ENCODE measurements around the gene NOA1.

Gene NOA1

DNA sequence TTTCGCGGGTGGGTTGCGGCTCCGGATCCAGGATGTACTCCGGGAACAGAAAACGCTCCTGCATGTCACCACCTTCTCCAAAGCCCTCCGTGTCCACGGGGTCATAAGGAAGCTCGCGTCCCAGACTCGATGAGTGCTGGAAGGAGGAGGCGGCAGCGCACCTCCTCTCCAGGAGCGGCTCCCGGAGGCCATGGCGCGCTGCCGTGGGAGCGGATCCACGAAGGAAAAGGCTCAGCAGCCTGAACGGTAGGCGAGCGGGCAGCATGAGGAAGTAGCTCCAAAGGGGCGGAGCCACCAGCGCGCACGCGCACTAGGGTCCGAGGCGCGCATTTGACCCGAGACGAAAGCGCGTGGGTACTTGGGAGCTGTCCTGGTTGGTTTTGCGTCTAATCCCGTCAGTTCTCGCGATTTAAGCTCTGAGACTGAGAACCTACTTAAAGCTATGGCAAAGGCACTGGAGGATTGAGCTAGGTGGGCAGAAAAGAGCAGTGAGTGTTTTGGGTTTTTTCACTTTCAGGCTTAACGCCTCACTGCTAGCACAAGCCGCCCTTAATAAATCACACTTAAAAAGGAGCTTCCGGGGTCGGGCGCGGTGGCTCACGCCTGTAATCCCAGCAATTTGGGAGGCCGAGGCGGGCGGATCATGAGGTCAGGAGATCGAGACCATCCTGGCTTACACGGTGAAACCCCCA lies at the start of gene NOA1:
NOA1 (minus strand) TSS at position 286 of the 692 bp plus-strand sequence; CDS start at position 265, 21 bp downstream.
- peak; percentile 90 to 96 (median 95) for DNase-seq (ENCODE audit: low read depth in 3 of 3)

DNA sequence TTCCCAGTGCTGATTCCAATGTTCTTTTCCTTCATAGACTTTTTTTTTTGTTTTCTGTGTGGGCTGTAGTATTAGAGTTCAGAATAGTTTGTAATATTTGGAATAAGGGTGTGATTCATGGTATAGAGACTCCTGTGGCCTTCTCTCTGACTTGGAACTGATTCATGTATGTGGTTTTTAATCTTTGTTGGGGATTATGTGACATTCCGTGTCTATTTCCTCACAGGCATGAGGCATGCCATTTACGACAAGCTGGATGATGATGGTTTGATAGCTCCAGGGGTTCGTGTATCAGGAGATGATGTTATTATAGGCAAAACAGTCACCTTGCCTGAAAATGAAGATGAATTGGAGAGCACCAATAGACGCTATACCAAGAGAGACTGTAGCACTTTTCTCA lies 45.7 kb upstream of the NOA1 start:
- no peak for DNase-seq (ENCODE audit: low read depth in 3 of 3)

DNA sequence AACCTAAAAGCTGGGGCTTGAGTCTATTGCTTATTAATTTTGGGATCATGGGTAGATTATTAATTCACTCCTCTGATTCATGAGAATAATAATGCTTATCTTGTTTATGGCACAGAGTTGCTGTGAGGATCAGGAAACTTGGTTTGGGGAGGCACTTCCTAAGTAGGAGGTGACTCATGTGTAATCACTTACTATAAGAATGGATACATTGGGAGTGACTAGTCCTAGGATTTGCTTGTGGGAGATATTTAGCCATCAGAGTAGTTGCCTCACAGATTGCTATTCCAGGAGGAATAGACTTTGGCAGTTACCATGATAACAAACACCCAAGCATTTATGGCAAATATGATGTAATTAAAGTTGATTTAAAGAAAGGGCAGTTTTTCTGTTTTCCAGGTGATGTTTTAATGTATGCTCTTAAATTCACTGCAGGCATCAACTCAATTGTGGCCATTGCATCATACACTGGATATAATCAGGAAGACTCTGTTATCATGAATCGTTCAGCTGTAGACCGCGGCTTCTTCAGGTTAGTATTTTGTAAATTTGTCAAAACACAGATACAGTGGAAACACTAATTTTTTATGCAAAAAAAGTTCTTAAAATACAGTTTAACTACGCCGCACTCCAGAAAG lies 43.2 kb upstream of the NOA1 start:
- no peak for DNase-seq (ENCODE audit: low read depth in 3 of 3)

DNA sequence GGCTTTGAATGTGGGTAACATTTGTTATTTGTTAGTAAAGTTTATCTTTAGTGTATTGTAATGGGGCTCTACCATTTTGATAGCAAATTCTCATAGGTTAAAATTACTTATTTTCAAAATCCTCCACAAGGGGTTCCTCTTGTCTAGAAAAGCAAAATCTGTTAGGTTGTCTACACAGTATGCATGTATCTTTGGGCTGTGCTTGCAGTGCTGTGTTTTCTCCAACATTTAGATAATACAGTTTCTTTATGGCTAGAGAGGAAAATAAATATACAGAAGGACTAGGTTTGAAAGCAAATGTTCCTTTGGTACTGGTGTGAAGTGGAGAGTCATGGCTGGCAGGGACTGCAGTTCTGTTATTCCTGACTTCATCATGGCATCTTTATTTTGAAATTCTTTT lies 41.6 kb upstream of the NOA1 start:
- DNase-seq (ENCODE audit: low read depth in 3 of 3): no peak

DNA sequence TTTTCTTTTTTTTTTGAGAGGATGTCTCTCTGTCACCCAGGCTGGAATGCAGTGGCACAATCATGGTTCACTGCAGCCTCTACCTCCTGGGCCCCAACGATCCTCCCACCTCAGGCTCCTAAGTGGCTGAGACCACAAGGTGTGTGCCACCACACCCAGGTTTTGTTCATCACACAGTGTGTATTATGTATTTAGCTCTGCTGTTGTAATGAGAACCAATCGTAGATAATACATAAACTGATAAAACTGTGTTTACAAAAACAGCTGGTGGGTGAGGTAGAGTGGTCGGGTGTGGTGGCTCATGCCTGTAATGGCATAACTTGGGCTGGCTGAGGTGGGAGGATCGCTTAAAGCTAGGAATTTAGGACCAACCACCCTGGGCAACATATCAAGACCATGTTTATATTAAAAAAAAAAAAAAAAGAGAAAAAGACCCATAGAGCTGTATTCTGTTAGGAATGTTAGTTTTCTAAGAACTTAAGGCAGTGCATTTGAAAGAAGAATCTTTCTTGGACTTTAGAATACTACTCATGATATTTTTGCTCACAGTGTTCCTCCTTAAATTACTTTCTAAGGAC lies 36.2 kb upstream of the NOA1 start:
- DNase-seq (ENCODE audit: low read depth in 3 of 3): no peak

DNA sequence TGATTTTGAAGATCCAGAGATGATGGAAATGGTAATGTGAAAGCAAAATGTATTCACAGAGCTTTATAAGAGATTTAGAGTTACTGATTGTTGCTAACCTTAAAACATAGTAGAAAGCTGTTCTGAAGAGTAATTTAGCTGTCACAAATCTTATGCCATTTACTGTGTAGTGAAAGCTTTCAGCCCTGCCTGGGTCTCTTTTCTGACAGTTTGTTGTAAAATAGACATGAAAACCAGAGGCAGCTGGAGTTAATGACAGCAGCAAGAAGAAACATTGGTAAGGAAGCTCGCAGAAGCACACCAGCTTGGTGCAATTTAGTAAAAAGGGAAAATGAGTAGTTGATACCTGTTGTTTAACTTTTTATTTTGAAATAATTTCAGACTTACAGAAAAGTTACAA lies 22.3 kb upstream of the NOA1 start:
- no peak for DNase-seq (ENCODE audit: low read depth in 3 of 3)

DNA sequence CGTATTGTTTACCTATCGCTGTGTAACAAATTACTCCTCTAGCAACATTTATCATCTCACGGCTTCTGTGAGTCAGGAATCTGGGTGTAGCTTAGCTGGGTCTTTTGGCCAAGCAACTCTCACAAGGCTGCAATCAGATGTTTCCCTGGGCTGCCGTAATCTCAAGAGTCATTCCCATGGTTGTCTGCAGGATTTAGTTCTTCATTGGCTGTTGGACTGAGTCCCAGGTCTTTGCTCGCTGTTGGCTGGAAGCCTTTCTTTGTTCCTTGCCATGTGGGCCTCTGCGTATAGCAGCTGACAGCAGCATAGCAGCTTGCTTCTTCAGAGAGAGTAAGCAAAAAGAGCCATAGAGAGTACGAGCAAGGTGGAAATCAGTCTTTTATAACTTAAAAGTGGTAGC lies 18.1 kb upstream of the NOA1 start:
- DNase-seq (ENCODE audit: low read depth in 3 of 3): no peak

DNA sequence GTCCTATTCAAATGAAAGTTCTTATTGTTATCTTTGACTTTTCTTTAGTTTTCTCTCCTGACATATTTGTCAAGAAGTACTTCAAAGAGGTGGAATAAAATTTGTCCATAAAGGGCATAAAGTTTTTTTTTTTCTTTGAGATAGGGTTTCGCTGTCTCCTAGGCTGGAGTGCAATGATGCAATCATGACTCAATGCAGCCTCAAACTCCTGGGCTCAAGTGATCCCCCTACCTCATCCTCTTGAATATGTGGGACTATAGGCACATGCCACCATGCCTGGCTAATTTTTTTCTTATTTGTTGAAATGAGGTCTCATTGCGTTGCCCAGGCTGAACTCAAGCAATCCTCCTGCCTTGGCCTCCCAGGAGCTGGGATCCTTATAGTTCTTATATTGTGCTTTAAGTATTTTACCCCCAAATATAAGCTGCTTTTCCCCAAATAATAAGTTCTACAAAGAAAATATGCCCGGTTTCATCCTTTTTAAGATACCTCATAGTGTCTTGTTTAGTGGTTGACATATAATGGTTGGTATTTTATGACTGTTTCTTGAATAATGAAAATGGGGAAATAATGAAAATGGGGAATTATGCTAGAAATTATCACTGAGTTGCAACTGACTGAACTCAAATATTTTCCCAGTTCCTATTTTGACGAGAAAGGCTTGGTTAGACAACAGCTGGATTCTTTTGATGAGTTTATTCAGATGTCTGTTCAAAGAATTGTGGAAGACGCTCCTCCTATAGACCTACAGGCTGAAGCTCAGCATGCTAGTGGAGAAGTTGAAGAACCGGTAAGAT lies 12.9 kb upstream of the NOA1 start:
- no peak for DNase-seq (ENCODE audit: low read depth in 3 of 3)

DNA sequence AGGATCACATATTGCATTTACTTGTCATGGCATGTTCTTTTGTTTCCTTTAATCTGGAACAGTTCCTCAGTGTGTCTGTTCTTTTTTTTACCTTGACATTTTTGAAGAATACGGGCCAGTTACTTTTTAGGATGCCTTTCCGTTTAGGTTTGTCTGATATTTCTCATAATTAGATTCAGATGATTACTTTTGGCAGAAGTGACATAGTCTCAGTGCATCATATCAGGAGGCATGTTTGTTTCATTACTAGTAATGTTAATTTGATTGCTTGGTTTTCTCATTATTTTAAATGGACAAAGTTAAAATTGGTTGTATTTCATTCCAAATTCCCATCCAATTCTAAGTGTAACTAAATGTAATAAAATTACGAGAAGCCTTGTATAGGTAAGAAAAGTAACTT lies 9.5 kb upstream of the NOA1 start:
- DNase-seq (ENCODE audit: low read depth in 3 of 3): no peak

DNA sequence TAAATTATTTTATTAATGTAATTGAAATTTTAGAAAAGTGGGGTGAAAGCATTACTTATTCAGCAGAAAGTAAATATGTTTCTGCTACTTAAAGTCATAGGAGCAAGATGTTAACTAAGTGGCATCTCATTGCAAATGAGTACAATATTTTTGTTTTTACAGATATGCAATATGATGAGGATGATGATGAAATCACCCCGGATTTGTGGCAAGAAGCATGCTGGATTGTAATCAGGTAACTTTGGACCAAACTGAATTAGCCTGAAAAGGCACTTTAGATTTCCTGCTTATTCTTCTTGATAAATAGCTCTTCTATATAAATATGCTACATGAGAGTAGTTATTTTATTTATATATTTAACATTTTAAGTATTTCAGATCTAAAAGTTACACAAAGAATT lies 8.8 kb upstream of the NOA1 start:
- DNase-seq (ENCODE audit: low read depth in 3 of 3): no peak

DNA sequence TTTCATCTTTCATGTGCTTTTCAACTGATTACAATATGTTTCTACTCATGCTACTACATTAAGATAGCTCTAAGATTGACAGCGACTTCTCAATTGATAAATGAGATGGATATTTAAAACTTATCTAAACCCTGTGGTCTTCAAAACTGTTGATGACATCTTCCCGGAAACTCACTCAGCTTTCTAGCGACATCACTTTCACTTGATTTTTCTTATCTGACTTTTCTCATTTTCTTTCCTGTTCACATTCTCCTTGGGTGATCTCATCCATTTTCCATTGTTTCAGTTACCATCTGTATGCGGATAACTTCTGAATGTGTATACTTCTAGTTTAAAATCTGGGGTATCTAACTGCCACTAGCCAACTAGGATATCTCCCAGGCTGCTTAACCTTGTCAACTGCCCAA lies 4.4 kb upstream of the NOA1 start:
- DNase-seq (ENCODE audit: low read depth in 3 of 3): no peak

DNA sequence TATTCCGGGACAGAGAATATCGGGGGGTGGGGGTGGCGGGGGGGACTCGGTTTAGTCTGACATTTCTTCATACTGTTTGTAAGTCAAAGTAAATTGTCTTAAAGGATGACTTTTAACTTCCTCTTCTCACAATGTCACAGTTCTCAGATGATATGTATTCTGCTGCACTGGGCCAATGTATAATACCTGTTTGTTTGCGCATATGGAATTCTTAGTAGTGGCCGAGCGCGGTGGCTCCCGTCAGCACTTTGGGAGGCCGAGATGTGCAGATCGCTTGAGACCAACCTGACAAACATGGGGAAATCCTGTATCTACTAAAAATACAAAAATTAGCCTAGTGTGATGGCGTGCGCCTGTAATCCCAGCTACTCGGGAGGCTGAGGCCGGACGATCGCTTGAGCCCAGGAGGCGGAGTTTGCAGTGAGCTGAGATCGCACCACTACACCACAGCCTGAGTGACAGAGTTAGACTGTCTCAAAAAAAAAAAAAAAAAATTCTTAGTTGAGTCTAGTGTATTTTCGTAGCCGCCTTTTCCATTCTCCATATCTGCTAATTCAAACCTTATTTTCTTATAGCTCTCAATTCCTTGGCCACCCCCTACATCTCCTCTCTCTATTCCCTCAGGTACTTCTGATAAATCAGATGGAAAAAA lies 2.1 kb upstream of the NOA1 start:
- peak; percentile 26 to 52 (median 28) for DNase-seq (ENCODE audit: low read depth in 3 of 3)

DNA sequence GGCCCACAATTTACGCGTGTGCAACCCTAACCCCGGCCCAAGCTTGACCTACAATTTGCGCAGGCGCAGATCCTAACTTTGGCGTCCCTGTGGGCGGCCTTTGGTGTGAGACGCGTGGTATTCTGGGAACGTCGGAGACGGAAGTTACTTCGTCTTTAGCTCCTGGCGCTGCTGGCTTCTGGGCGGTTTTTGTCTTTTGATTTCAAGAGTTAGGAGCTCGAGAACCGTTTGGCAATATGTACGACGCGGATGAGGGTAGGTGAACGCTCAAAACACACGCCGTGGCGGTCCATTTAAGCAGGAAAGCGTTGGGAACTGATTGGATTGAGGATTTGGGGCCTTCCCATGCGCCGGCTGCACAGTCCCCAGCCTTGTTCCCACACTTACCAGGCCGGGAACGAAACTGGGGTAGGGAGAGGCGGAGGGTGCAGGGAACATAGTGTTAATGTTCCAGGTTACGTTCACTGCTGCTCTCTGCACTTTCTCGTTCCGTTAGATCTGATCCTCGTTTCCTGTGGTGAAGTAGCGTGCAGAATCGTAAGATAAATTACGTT lies 1.4 kb upstream of the NOA1 start, which contains the start of gene POLR2B:
POLR2B (plus strand) TSS at position 147 of the 554 bp plus-strand sequence; CDS start at position 237, 90 bp downstream.
- peak; percentile 83 to 88 (median 87) for DNase-seq (ENCODE audit: low read depth in 3 of 3)

DNA sequence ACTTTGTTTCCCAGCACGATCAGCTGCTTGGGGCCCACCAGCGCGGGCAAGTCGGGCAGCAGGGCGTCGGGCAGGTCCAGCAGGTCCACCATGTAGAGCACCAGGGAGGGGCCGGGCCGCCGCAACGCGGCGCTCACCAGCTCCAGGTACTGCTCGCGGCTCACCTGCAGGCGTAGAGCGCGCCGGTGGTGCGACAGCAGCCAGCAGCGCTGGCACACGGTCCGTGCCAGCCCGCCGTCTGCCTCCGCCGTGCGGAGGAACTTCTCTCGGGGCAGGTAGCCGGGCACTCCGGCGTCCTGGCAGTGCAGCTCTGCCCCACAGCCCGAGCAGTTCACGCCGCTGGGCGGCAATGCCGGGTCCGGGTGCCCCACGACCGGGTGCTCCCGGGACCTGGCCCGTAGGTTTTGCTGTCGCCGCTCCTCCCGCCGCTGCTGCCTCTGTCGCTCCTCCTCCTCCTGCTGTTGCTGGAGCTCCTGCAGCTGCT lies 527 bp downstream of the NOA1 start:
- DNase-seq (ENCODE audit: low read depth in 3 of 3): peak; percentile 21 to 32 (median 28)

DNA sequence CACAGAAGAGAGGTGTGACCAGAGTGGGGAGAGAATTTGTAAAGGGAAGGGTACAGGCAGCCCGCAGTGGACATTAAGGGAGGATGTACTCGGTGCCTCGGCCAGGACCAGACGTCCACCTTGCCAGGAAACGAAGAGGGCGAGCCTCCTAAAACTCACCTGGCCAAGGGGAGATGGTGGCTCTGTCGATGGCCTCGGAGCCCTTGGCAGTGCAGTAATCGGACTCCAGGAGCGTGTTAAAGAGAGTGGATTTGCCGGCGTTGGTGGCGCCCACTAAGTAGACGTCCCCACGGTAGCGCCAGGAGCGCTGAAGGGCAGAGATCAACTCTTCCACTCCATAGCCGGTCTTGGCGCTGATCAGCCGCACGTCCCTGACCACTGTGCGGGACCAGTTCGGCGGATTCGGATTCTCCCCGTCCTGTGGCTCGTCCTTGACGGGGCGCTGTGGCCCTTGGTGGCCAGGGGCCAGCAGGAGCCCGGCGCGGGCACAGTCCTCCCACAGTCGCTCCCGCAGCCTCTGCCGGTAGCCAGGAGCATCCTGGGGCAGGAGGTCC lies 1.0 kb downstream of the NOA1 start:
- no peak for DNase-seq (ENCODE audit: low read depth in 3 of 3)

DNA sequence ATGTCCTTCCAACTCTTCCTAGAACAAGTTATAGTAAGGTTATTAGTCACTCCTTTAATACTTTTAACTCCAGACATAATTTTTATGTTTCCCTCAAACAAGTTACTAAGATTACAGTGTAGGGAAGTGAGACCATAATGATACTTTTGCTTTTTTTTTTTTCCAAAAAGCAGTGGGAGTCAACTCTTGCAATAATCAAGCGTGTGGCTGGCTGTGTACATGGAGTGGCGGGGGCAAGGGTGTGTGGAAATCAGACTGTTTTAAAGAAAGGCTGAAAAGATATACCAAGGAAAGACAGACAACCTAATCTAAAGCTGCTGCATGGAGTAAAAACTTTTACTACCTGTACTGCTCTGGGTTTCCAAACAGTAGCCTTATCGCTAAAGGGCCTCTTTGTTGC lies 4.1 kb downstream of the NOA1 start:
- DNase-seq (ENCODE audit: low read depth in 3 of 3): no peak

DNA sequence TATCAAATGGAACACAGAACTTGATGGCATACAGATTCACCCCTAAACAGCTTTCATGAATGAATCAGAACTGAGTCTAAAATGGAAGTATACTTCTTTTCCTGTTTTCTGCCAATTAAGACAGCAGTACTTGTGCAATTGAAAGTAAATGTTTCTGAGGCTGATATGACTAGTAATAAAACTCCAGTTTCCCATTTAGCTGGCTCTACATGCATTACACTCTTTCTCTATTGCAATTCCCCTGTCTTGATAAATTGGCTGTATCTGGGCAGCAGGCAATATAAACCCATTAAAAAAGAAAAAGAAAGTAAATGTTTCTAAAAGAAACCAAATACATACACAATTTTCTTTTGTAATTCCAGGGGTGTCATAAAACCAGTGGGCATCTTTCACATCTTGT lies 4.6 kb downstream of the NOA1 start:
- no peak for DNase-seq (ENCODE audit: low read depth in 3 of 3)

DNA sequence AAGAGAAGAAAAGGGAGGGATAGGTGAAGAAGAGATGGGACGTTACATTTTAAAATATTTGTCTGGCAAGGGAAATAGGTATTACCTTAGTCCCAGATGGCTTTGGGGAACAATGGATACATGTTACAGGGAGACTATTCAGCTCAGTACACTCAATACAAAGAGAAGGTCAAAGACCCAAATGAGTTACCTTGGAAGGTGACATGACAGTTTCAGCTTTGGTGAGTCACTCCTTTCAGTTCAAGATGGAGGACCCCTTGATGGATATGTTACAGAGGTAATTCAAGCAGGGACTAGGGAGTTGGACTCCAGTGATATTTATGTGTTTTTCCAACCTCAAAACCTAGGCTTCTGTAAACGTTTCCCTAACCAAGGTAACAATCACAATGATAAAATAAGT lies 5.0 kb downstream of the NOA1 start:
- no peak for DNase-seq (ENCODE audit: low read depth in 3 of 3)

DNA sequence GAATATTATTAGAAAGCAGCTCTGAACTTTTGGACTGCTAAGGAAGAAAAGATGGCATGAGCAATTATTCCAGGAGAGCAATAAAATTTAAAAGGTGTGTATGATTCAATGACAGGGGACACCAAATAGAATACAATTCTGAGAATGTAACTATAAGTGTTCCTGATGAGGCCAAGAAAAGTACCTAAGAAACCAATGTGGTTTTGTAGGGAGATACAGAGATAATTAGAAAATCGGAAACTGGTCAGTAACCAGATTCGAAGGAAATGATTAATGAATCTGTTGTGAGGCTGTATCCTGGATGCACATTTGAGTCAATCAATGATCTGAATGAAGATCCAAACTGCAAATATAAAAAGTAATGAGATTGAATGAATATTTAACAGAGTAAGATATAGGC lies 6.0 kb downstream of the NOA1 start:
- DNase-seq (ENCODE audit: low read depth in 3 of 3): no peak

DNA sequence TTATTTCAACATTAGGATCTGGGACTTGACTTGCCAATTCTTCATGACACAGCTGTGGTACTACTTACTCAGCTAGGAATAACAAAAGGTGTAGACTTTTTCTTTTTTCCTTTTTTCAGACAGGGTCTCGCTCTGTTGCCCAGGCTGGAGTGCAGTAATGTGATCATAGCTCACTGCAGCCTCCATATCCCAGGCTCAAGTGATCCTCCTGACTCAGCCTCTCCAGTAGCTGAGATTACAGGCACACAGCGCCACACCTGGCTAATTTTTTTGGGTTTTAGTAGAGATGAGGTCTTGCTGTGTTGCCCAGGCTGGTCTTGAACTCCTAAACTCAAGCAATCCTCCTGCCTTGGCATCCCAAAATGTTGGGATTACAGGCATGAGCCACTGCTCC lies 16.3 kb downstream of the NOA1 start:
- no peak for DNase-seq (ENCODE audit: low read depth in 3 of 3)

DNA sequence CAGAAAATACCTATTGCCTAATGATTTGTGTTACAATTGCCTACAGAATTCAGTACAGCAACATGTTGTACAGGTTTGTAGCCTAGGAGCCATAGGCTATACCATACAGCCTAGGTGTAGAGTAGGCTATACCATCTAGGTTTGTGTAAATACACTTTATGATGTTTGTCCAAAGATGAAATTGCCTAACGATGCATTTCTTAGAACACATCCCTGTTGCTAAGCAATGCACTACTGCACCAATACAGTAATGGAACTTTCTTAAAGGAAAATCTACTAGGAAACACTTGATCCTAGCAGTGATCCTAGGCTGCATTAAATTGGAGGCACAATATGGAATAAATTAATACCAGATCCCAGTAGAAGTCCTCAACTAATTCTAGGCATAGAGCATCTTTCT lies 18.3 kb downstream of the NOA1 start:
- no peak for DNase-seq (ENCODE audit: low read depth in 3 of 3)

Measured in stimulated activated CD4-positive, alpha-beta T cell treated with anti-CD3 and anti-CD28 coated beads, TNF-alpha, amount 100 ng/mL, for 48 hours (primary cell).